ENCODE data around the gene COL27A1. TPM values are rescaled to one million over a fixed set of nuclear protein-coding genes. Genes with fewer than 3 reads are reported as not detected.

COL27A1 gene
- total and polyA plus RNA-seq, 2 donors (not counting 1 experiment from before 2014, with no cell fraction given) = 0.16 to 0.27 TPM

- Mint-ChIP-seq H3K27ac (no peak overlapping the region), H3K4me3 (no peak overlapping the region), H3K4me1 (no peaks in the 10 kb centered on the region), H3K9me3 (ENCODE audit: insufficient read depth) (no peaks in the 10 kb centered on the region), H3K27me3 (no peaks in the 10 kb centered on the region)
- Histone ChIP-seq H3K36me3 (replicated peaks in 1 of 2; ENCODE audit: control extremely low read depth in 1 of 2, control insufficient read depth in 1 of 2, extremely low read depth in 1 of 2, insufficient read depth in 2 of 2, low read length in 1 of 2) (no peaks in the 10 kb centered on the region), H3K9me3 (ENCODE audit: control extremely low read depth in 1 of 3, control insufficient read depth in 2 of 3, insufficient read depth in 1 of 3, low read length in 2 of 3) (no peaks in the 10 kb centered on the region), H3K4me3 (ENCODE audit: control extremely low read depth in 1 of 5, extremely low read depth in 1 of 5, insufficient read depth in 1 of 5, low read depth in 2 of 5, low read length in 4 of 5) (no peak overlapping the region), H3K79me2 (ENCODE audit: control insufficient read depth, insufficient read depth, low read length) (no peaks in the 10 kb centered on the region), H3K27me3 (replicated peaks in 1 of 4; ENCODE audit: control extremely low read depth in 1 of 4, control insufficient read depth in 3 of 4, insufficient read depth in 4 of 4, low read length in 3 of 4) (no peaks in the 10 kb centered on the region), H3K9ac (ENCODE audit: low read length) (no peak overlapping the region), H2AFZ (ENCODE audit: insufficient read depth, low read depth, low read length, poor library complexity, severe bottlenecking) (no peak overlapping the region), H4K20me1 (ENCODE audit: control insufficient read depth, insufficient read depth, low read length, poor library complexity, severe bottlenecking) (no peaks in the 10 kb centered on the region), H3K4me2 (replicated peaks; ENCODE audit: low read depth, low read length, poor library complexity, severe bottlenecking) (no peak overlapping the region), H3K4me1 (ENCODE audit: control insufficient read depth in 2 of 2, insufficient read depth in 2 of 2, low read length in 2 of 2) (no peaks in the 10 kb centered on the region), H3K27ac (ENCODE audit: low read length in 2 of 2) (no peak overlapping the region)
- ATAC-seq (ENCODE audit: low read depth) = no peak
- POLR2A ChIA-PET = no interaction called here
- DNase-seq = no peak
- 93% methylated on average over 9 of the region's 10 CpGs for WGBS (ENCODE audit: insufficient coverage)
- no peak for TF ChIP-seq CTCF (IDR thresholded peaks at IDR 0.05)
- no peak for TF ChIP-seq EZH2 (IDR thresholded peaks at IDR 0.05; ENCODE audit: borderline replicate concordance, insufficient read depth, low read depth, low read length, poor library complexity, severe bottlenecking)
- CTCF ChIA-PET = no interaction called here
- intact Hi-C loops (cut with micrococcal nuclease) = no loop called here
These were observed 50.1 kb downstream of the COL27A1 start for GRCh38 chr9:114205171-114206015.

GRCh38 chr9:114206221-114206789 lies 51.0 kb downstream of the COL27A1 start:
- Histone ChIP-seq H4K20me1 (ENCODE audit: control insufficient read depth, insufficient read depth, low read length, poor library complexity, severe bottlenecking) (no peaks in the 10 kb centered on the region), H3K4me1 (ENCODE audit: control insufficient read depth in 2 of 2, insufficient read depth in 2 of 2, low read length in 2 of 2) (no peaks in the 10 kb centered on the region), H2AFZ (ENCODE audit: insufficient read depth, low read depth, low read length, poor library complexity, severe bottlenecking) (no peak overlapping the region), H3K4me3 (ENCODE audit: control extremely low read depth in 1 of 5, extremely low read depth in 1 of 5, insufficient read depth in 1 of 5, low read depth in 2 of 5, low read length in 4 of 5) (no peak overlapping the region), H3K36me3 (replicated peaks in 1 of 2; ENCODE audit: control extremely low read depth in 1 of 2, control insufficient read depth in 1 of 2, extremely low read depth in 1 of 2, insufficient read depth in 2 of 2, low read length in 1 of 2) (no peaks in the 10 kb centered on the region), H3K79me2 (ENCODE audit: control insufficient read depth, insufficient read depth, low read length) (no peaks in the 10 kb centered on the region), H3K27ac (ENCODE audit: low read length in 2 of 2) (no peak overlapping the region), H3K4me2 (replicated peaks; ENCODE audit: low read depth, low read length, poor library complexity, severe bottlenecking) (no peak overlapping the region), H3K9ac (ENCODE audit: low read length) (no peak overlapping the region), H3K9me3 (ENCODE audit: control extremely low read depth in 1 of 3, control insufficient read depth in 2 of 3, insufficient read depth in 1 of 3, low read length in 2 of 3) (no peaks in the 10 kb centered on the region), H3K27me3 (replicated peaks in 1 of 4; ENCODE audit: control extremely low read depth in 1 of 4, control insufficient read depth in 3 of 4, insufficient read depth in 4 of 4, low read length in 3 of 4) (no peaks in the 10 kb centered on the region)
- WGBS (ENCODE audit: insufficient coverage) = 91% methylated on average over 5 of the region's 5 CpGs
- ChIA-PET POLR2A (no interaction called here), CTCF (no interaction called here)
- ATAC-seq (ENCODE audit: low read depth) (no peak), DNase-seq (no peak)
- H3K27me3 Mint-ChIP-seq = no peaks in the 10 kb centered on the region
- H3K4me3 Mint-ChIP-seq = no peak overlapping the region
- H3K27ac Mint-ChIP-seq = no peak overlapping the region
- H3K9me3 Mint-ChIP-seq (ENCODE audit: insufficient read depth) = no peaks in the 10 kb centered on the region
- H3K4me1 Mint-ChIP-seq = no peaks in the 10 kb centered on the region
- intact Hi-C loops (cut with micrococcal nuclease) = no loop called here
- TF ChIP-seq CTCF (IDR thresholded peaks at IDR 0.05) = no peak
- TF ChIP-seq EZH2 (IDR thresholded peaks at IDR 0.05; ENCODE audit: borderline replicate concordance, insufficient read depth, low read depth, low read length, poor library complexity, severe bottlenecking) = no peak
